Smooth muscle cell (in vitro differentiated cells): ENCODE results near the gene SLC10A6. TPM values are rescaled to one million over a fixed set of nuclear protein-coding genes. Genes with fewer than 3 reads are reported as not detected.

Experiments used
- DNase-seq: peaks from one replicate; lab custom pipeline; 2025; ENCODE audit not compliant: unreplicated experiment; lab: John Stamatoyannopoulos, UW
- H2AFZ ChIP-seq: fragments of 200-600 bp; sonication (generic); 2 replicates; pipeline ENCODE4 v1.6.0; 2016; ENCODE audit warnings: antibody characterized with exemption, low read depth, mild to moderate bottlenecking
- H3F3A ChIP-seq: fragments of 200-600 bp; sonication (generic); 2 replicates; pipeline ENCODE4 v1.6.0; 2017; ENCODE audit warnings: antibody characterized with exemption, low read depth
- H3K27ac ChIP-seq: fragments of 200-600 bp; sonication (generic); 2 replicates; pipeline ENCODE4 v1.5.1; 2016; ENCODE audit warnings: low read depth, mild to moderate bottlenecking
- H3K27me3 ChIP-seq: fragments of 200-600 bp; sonication (generic); 2 replicates; pipeline ENCODE4 v1.6.1; 2016; ENCODE audit warnings: low read depth, mild to moderate bottlenecking
- H3K36me3 ChIP-seq: fragments of 200-600 bp; sonication (generic); 2 replicates; pipeline ENCODE4 v1.5.1; 2016; ENCODE audit warnings: low read depth
- H3K4me1 ChIP-seq: fragments of 200-600 bp; sonication (generic); 2 replicates; pipeline ENCODE4 v1.5.1; 2016; ENCODE audit warnings: low read depth
- H3K4me2 ChIP-seq: fragments of 200-600 bp; sonication (generic); 2 replicates; pipeline ENCODE4 v1.6.0; 2016; ENCODE audit warnings: mild to moderate bottlenecking
- H3K4me3 ChIP-seq: fragments of 200-600 bp; sonication (generic); 2 replicates; pipeline ENCODE4 v1.5.1; 2016; ENCODE audit warnings: mild to moderate bottlenecking
- H3K79me2 ChIP-seq: fragments of 200-600 bp; sonication (generic); 2 replicates; pipeline ENCODE4 v1.6.0; 2016; ENCODE audit warnings: low read depth, mild to moderate bottlenecking
- H3K9ac ChIP-seq: fragments of 200-600 bp; sonication (generic); 2 replicates; pipeline ENCODE4 v1.6.0; 2016; ENCODE audit warnings: low read depth
- H3K9me3 ChIP-seq: fragments of 200-600 bp; sonication (generic); replicated peaks from 2 replicates; pipeline ENCODE4 v1.5.1; 2016; ENCODE audit warnings: low read depth
- H4K20me1 ChIP-seq: fragments of 200-600 bp; sonication (generic); 2 replicates; pipeline ENCODE4 v1.6.0; 2016; ENCODE audit warnings: low read depth
- CTCF ChIP-seq: fragments of 200-600 bp; sonication (generic); IDR thresholded peaks from 2 replicates; pipeline ENCODE4 v1.5.1; 2017; ENCODE audit warnings: borderline replicate concordance, mild to moderate bottlenecking, antibody characterized with exemption; ENCODE audit not compliant: insufficient read depth, poor library complexity, severe bottlenecking
- WGBS: methylation state at CpG from one replicate; pipeline ENCODE4 v1.1.7; 2016; ENCODE audit warnings: low lambda C conversion rate; 5-methylcytosine and 5-hydroxymethylcytosine counted together
- polyA plus RNA-seq: library from polyadenylated mRNA; unstranded; fragments of >200 nt; fragmentation: Nextera tagmentation; extraction: Ambion mirVana; gene quantifications from 2 replicates; pipeline ENCODE4 v1.2.1, GENCODE V29; 2016
- total RNA-seq: library from RNA; depleted of rRNA; stranded (reverse); fragments of >200 nt; gene quantifications from 2 replicates; pipeline ENCODE4 v1.2.3, GENCODE V29; 2014

Gene SLC10A6
- total and polyA plus RNA-seq, 2 experiments from 2014 or later: 1.4 TPM; not detected in 1

- no peak overlapping the region for H3K27ac ChIP-seq
- H3K79me2 ChIP-seq: no peaks in the 10 kb centered on the region
- no peaks in the 10 kb centered on the region for H3F3A ChIP-seq
- no peak overlapping the region for H3K9ac ChIP-seq
- no peaks in the 10 kb centered on the region for H3K27me3 ChIP-seq
- DNase-seq: no peak
- H3K9me3 ChIP-seq: no peaks in the 10 kb centered on the region
- H3K4me2 ChIP-seq: no peak overlapping the region
- no peak overlapping the region for H3K4me3 ChIP-seq
- no peaks in the 10 kb centered on the region for H3K36me3 ChIP-seq
- no peak overlapping the region for H2AFZ ChIP-seq
- TF ChIP-seq CTCF: no peak
- peaks cover 6% of the 10 kb centered on the region for H3K4me1 ChIP-seq
- 84% methylated on average over 1 of the region's 1 CpG for WGBS
- H4K20me1 ChIP-seq: no peaks in the 10 kb centered on the region
Measured at GRCh38 chr4:86821151-86821550, 28.0 kb downstream of the SLC10A6 start.

- H2AFZ ChIP-seq: no peak overlapping the region
- H3F3A ChIP-seq: no peaks in the 10 kb centered on the region
- no peak for DNase-seq
- no peaks in the 10 kb centered on the region for H3K27me3 ChIP-seq
- H3K27ac ChIP-seq: no peak overlapping the region
- no peak overlapping the region for H3K4me3 ChIP-seq
- 97% methylated on average over 6 of the region's 7 CpGs for WGBS
- no peak overlapping the region for H3K4me2 ChIP-seq
- no peak for TF ChIP-seq CTCF
- peaks cover 6% of the 10 kb centered on the region for H3K4me1 ChIP-seq
- no peak overlapping the region for H3K9ac ChIP-seq
- no peaks in the 10 kb centered on the region for H4K20me1 ChIP-seq
- H3K79me2 ChIP-seq: no peaks in the 10 kb centered on the region
- no peaks in the 10 kb centered on the region for H3K9me3 ChIP-seq
- H3K36me3 ChIP-seq: peaks cover 11% of the 10 kb centered on the region
Measured at GRCh38 chr4:86819561-86819960, 29.6 kb downstream of the SLC10A6 start.

DNA sequence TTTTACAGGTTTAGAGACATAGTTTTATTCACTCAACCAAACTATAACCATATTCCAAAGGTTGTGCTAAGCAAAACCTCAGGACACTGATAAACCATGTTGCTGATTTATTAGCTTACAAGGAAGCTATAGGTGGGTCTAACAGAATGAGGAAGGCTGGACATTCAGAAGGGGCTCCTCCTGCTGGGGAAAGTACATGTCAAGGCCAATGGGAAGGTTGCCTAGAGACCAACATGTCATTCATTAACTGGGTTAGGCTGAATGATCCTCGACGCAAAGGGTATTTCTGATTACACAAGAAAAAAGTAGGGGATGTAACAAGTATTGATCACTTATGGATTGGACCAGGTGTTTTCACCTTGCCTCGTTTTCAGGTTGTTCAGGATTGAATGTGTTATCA lies 30.3 kb downstream of the SLC10A6 start:
- DNase-seq: no peak
- Histone ChIP-seq H3F3A (no peaks in the 10 kb centered on the region), H4K20me1 (no peaks in the 10 kb centered on the region), H3K27me3 (no peaks in the 10 kb centered on the region), H3K4me2 (no peak overlapping the region), H3K79me2 (no peaks in the 10 kb centered on the region), H2AFZ (no peak overlapping the region), H3K27ac (no peak overlapping the region), H3K4me1 (peaks cover 6% of the 10 kb centered on the region), H3K9me3 (no peaks in the 10 kb centered on the region), H3K36me3 (peaks cover 14% of the 10 kb centered on the region), H3K9ac (no peak overlapping the region), H3K4me3 (no peak overlapping the region)
- WGBS: 98% methylated on average over 3 of the region's 3 CpGs
- no peak for TF ChIP-seq CTCF

DNA sequence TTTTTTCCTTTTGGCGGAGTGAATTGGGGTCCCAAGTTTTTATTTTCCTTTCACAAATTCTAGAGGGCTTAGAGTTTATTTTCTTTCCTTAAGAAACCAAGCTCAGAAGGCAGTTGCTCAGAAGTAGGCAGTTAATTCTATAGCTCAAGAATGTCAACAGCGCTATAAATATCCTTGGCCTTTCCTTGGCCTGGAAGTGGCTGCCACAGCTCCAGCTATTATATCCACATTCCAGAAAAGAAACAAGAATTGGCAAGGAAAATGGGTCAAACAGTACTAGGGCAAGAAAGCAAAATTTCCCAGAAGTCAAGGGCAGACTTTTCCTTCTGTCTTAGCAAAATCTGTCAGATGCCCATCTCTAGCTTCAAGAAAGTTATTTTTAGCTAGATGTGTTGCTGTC lies 31.0 kb downstream of the SLC10A6 start:
- no peak for DNase-seq
- Histone ChIP-seq H3K79me2 (no peaks in the 10 kb centered on the region), H3K27ac (peak overlapping the region; percentile 24), H2AFZ (no peak overlapping the region), H4K20me1 (no peaks in the 10 kb centered on the region), H3K4me3 (no peak overlapping the region), H3K4me1 (peaks cover 6% of the 10 kb centered on the region), H3K27me3 (no peaks in the 10 kb centered on the region), H3F3A (no peaks in the 10 kb centered on the region), H3K4me2 (peak overlapping the region; percentile 49), H3K9me3 (no peaks in the 10 kb centered on the region), H3K36me3 (peaks cover 14% of the 10 kb centered on the region), H3K9ac (no peak overlapping the region)
- TF ChIP-seq CTCF: no peak
- 62% methylated on average over 2 of the region's 2 CpGs for WGBS
